CD4-positive, alpha-beta T cell treated with Interferon gamma for 1 hour (primary cell): ENCODE measurements around the gene LIPG.

ENCODE experiments used
- DNase-seq: peaks from one replicate; pipeline ENCODE4 v3.0.0-alpha.2; 2020

Gene LIPG

DNA sequence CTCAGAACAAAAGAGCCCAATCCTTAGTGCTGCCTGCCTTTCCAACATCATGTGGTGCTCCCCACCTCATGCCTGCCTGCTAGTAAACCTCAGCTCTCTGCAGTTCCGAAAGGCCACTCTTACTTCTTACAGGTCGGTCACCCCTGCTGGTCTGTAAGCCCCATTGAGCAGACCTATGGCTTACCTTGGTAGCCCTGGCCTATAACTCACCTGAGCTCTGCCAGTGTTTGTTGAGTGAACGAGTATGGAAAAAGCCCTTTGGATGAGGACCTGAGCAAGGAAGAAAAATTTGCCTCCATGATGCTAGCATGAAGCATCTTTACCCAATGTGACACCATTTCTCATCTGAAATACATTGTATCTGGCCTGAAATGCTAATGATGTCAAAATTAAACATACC lies 83.3 kb downstream of the LIPG start:
- DNase-seq, result no peak

DNA sequence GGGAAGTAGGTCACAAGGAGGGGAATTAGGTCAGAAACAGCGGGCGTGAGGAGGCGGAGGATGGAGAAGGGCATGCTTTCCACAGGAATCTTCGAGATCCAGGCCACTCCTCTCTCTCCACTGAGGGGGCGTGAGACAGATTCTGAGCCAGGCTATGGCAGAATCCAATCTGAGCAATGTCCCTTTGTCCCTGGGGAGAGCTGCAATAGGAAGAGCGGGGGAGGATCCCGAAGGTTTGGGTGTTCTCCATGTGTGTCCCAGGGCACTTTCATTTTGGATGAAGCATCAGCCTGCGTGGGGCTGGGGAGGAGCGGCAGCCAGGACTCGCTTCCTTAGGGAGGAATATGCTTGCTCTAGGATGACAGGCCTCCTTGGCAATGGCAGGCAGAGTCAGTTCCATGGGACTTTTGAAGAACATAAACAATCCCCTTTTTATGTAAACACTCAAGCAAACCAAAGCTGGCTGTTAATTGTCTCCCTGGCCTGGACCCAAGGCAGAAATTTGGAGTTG lies 84.0 kb downstream of the LIPG start:
- DNase-seq, result no peak

DNA sequence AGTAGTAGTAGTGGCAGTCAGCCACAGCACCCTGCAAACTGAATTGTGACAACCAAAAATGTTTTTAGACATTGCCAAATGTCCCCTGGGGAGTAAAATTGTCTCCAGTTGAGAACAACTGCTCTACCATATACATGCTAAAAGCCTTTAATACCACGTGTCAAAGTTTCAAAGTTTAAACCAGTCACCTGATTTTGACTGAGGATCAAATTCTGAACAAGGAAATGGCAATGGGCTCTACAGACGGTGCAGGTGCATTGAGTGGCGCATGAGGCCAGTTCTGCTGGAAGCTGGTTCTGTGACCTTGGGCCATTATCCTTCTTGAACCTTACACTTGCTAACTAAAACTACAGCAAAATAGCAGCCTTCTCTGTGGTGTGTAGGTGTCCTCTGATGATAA lies 85.0 kb downstream of the LIPG start:
- no peak for DNase-seq

- DNase-seq, result no peak
Observed at GRCh38 chr18:49647496-49648168, 85.8 kb downstream of the LIPG start.

DNA sequence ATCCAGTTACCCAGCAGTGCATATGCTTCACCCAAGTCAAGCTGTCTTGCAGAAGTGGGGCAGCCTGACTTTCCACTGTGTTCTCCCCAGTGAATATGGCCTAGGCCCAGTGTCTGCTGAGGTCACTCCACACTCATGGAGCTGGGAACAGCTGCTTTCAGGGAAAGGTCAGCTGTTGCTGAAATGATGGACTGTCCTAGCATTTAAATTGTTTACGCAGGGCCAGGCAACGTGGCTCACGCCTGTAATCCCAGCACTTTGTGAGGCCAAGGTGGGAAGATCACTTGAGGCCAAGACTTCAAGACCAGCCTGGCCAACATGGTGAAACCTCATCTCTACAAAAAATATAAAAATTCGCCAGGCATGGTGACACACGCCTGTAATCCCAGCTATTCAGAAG lies 86.5 kb downstream of the LIPG start:
- no peak for DNase-seq
